ENCODE results near the gene FRMD4A.

The FRMD4A gene

DNA sequence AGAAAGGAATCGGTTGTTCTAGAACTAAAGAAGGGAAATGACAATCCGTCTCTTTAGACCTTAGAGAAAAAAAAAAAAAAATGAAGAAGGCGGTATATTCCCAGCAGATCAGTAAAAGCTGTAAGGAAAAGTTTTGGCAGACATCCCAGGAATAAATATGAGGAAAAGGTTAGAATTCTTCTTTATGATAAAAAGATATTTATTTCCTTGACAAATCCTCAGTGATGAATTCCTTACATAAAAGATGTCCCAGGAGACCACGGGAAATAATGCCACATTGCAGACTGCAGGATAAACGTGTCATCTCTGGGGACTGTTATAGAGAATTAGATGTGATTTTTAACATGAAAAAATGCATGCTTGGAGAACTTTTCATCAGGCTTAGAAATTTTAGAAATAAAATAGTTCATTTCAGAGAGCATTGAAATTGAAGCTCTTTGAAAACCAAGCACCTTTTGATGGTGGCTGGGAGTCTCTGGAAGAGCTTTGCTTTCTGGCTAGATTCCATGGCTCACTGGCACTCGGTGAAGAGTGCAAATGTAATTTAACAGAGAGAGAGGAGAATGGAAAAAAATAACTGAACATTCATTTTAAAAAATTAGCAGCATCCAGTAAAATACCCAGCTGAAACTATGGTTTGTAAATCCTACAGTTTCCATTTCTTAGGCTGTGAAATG is 645.8 kb downstream of the FRMD4A start:
- no peak for DNase-seq

DNA sequence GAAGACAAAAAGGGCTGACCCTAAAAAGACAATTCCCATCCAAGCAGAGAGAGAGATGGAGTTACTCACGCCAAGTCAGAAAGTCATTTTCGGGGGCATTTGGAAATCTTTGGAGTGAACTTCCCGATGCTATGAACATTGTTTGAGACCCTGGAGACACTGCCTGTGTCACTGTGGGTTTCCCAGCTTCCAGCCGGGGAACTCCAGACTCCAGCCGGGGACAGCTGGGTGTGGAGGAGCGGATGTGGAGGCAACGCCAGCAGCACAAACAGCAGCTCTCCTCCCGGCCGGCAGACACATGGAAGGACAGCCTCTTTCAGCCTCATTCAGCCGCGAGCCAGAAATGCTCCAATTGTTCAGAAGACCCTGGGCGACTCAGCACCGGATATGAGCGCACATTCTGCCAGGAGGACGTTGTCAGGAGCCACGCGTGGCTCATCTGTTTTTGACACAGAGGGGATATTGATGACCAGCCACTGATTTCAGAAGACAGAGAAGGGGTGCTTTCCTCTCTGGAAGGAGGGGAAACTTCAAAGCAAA is 646.4 kb downstream of the FRMD4A start:
- DNase-seq = peak in 42 of 56 donors; percentile 12 to 75 (median 43)

DNA sequence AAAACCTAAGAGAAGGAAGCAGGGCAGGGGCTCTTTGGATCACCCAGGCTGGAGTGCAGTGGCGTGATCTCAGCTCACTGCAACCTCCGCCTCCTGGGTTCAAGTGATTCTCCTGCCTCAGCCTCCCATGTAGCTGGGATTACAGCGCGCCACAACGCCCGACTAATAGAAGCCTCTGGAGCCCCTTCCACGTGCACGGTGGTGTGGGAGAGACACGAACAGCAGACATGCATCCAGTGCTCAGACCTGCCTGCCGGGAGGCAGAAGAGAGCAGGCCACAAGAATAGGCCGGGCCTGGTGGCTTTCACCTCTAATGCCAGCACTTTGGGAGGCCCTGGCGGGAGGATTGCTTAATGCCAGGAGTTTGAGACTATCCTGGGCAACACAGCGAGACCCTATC is 647.7 kb downstream of the FRMD4A start:
- DNase-seq = no peak

DNA sequence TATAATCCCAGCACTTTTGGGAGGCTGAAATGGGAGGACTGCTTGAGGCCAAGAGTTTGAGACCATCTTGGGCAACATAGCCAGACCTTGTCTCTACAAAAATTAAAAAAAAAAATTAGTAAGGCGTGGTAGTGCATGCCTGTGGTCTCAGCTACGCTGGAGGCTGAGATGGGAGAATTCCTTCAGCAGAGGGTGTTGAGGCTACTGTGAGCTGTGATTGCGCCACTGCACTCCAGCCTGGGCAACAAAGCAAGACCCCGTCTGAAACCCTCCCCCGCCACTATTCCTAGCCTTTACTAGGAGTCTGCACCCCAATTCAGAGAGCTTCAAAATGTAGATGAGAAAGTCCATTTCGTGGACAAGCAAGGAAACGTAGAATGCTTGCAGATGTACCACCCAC is 648.8 kb downstream of the FRMD4A start:
- DNase-seq = no peak

DNA sequence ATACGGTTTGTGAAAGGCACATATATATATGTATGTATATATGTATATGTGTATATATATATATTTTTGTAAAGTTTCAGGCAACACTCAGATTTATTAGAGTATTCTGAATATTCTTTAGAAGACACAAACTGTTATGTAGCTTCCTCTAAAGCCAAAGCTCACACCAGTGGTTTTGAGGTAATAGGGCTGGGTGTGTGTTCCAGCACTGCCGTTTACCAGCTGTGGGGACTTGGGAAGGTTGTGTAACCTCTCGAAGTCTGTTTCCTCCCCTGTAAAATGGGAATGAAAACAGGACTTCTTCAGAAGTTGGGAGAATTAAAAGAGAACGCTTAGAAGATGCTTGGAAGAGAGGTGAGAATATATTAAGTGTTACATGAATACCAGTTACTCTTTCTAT is 649.2 kb downstream of the FRMD4A start:
- no peak for DNase-seq

DNA sequence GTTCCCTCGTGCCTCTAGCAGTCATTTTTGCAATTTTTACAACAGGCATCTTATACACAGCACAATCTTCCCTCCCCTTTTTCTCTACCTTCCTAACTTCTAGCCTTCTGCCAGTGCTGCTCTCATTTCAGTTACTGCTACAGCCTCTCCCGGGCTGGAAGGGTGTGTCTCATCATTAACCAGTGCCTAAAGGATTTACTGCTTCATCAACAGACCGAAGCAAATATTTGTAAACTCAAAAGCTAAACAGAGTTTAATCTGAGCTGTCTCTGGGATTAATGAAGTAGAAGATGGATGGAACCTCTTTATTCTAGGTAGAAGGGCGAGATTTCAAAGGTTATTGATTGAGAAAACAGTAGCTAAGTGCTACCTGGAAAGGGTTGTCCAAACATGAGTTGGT is 649.6 kb downstream of the FRMD4A start:
- DNase-seq = no peak

DNA sequence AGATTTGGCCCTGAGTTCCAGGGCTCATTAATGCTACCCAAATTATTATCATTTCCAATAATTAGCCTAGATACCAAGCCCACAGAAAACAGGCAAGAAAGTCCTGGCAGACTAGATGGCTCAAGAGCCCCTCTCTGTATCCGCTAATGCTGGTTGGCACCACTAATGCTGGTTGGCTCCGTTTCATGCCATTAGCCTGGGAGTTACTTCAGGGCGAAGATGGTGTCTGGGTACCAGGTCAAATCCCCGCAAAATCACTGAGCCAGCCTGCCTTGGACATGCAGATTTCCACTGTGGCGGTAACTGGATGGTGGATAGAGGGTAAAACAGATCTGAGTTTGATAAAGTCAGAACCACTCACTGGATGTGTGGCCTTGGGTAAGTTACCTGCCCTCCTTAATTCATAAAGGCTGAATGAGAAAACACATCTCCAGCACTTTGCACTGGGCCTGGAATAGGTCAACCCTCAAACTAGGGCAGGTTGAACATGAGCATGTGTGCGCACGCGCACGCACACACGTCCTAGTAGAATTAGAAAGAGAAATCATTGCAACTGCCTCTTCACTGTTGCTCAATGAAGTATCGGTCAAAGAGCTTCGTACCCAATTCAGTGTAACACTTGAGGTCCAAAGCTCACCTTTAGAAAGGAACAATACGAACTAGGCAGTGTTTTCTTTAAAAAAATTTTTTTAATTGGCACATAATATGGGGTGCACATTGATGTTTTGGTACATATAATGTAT is 652.5 kb downstream of the FRMD4A start:
- DNase-seq = no peak

DNA sequence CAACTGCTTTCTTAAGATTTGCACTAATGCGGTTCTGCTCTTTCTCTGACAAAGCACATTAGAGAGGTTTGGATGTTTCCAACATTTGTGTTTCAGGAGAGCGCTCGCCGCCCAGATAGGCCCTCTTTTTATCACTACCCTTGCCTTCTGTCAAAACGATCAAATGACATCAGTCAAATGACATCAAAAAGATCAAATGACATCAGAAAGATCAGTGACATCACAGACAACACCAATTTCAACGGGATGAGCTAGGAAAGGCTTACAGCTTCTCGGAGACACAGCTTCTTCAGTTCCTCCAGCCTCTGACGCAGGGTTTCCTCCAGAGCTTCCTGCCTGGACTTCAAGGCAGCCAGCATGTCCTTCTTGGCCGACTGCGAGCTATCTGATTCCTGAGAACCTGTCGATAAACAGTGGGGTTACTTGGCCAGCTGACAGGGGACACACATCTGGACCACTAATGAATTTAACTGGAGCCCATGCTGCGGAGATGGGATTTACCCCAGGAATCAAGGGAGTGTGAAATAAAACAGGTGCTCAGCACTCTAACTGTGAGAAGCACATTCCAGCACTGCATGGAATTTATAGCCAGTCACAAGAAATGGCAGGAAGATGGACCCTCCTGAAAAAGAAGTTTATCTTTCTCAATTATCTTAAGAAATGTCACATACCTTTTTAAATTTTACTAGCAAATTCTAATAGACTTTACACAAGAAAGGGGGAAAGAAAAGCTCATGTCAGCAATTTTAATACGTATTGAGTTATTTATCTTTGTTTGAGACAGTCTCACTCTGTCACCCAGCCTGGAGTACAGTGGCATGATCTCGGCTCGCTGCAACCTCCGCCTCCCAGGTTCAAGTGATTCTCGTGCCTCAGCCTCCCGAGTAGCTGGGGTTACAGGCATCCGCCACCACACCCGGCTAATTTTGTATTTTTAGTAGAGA is 655.8 kb downstream of the FRMD4A start:
- no peak for DNase-seq

DNA sequence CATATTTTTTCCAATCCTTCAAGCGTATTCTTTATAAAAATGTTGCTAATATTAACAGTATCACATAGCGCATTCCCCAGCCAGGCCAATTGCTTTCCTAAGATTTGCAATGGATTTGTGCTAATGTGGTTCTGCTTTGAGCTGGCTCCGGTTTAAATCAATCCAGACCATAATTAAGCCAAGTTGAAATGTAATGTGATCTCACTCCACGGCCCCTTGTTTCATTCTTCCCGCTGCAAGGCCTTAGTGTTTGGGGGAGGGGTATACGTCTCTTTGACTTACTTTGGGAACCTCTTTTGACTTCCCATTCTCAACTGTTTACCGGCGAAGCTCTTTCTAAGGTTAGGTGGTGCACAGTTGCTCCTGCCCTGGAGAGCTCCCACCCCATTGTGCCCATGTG is 657.6 kb downstream of the FRMD4A start:
- no peak for DNase-seq

DNA sequence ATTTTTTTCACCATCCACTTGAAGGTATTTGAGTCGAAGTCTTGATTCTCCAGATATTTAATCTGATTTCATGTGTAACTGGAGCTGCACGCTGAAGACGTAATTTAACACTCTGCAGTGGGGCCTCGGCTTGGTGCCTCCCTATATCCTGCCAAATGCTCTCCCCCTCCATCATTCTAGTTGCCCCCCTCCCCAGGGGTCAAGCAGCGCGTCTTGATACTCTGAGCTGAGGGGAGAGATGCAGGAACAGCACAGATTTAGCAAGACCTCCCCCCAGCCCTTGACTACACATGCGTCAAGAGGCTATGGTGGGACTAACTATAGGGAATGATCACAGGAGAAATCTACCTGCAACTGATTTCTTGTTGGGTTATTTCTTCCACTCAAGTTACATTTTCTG is 658.2 kb downstream of the FRMD4A start:
- no peak for DNase-seq

DNA sequence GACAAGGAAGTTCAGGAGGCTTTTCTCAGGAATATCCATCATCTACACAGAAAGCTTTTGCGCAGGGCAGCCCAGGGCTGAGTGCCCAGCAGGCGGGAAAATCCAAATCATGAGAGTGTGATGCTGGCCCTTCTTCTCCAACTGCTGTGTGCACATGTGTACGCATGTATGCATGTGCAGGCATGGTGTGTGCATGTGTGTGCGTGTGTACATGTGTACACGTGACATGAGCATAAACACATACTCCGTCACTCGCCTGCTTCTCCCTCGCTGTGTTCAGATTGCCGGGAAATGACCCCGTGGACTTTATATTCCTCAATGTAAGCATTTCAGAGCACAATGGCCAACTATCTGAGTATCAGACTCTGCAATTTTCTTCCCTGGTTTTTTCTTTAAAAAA is 658.8 kb downstream of the FRMD4A start:
- DNase-seq = no peak

DNA sequence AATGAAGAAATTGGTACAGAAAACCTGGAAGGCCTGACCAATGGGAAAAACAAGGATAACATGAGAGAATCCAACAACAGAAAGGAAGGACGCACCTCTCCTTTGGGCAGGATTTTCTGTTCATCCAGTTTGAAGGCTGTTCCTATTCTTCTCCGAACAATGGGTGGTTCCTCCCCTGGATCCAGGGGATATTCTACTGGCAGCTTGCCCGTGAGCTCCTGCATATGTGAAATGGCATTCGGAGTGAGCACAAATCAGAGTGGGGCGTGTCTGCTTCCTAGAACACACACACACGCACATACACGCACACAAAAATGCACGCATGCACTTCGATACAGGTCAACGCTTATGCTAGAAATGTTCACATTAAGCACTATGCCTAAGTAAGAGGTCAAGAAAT is 660.4 kb downstream of the FRMD4A start:
- DNase-seq = no peak

DNA sequence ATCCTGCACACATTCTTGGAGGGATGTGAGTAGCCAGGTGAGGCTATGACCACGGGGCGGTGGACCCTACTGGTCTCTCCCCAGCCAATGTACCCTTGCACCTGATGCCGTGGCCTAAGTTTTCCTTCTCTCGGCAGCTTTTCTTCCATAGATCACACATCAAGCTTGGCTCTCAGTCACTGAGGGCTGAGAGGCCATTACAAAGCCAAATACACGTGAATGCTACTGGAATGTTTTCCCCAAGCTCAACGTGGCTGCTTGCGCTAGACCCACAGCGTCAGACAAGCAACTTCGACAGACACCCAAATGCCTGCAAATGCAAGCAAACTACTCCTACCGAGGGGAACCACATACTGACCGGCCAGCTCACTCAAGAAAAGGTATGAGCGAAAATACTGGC is 660.8 kb downstream of the FRMD4A start:
- DNase-seq = no peak

DNA sequence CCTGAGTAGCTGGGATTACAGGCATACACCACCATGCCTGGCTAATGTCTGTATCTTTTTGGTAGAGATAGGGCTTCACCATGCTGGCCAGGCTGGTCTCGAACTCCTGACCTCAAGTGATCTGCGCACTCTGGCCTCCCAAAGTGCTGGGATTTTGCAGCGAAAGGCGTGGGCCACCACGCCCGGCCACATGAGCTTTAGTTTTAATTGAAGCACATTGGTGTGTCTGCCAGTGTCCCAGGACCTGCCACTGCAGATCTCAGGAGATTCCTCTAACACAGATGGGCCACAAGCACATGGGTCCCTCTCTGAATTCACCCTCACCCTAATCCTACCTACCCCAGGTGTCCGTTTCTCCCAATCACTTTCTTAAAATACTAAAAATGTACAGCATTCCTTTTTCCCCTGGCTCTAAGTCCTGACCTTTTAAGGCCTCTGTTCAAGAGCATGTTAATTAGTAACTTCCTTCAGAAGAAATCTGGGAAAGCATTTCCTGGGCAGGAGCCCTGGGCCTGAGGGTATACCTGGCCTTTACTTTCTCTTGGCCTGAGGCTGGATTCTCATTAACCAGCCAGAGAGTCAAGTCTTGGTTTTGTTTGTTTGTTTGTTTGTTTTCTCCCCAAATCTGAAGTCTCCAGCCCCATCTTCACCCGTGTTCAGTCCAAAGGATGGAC is 661.4 kb downstream of the FRMD4A start:
- no peak for DNase-seq

DNA sequence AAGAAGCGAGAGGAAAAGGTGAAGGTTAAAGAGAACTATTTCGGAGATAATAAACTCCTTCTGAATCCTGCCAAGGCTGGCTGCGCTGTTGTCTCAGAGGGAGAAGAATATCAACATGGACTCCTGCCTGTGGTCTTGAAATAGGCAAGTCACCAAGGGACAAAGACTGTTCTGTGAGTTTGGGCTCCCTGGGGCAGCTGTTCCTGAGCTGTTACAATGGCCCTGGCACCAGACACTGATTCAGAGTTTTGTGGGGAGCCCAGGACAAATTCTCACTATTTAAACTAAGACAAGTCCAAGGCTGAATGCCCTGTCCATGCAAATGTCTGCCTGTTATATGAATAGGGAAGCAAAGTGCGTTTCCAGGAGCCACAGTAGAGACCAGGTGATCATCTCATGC is 662.6 kb downstream of the FRMD4A start:
- peak in 18 of 56 donors; percentile 12 to 56 (median 32) for DNase-seq

DNA sequence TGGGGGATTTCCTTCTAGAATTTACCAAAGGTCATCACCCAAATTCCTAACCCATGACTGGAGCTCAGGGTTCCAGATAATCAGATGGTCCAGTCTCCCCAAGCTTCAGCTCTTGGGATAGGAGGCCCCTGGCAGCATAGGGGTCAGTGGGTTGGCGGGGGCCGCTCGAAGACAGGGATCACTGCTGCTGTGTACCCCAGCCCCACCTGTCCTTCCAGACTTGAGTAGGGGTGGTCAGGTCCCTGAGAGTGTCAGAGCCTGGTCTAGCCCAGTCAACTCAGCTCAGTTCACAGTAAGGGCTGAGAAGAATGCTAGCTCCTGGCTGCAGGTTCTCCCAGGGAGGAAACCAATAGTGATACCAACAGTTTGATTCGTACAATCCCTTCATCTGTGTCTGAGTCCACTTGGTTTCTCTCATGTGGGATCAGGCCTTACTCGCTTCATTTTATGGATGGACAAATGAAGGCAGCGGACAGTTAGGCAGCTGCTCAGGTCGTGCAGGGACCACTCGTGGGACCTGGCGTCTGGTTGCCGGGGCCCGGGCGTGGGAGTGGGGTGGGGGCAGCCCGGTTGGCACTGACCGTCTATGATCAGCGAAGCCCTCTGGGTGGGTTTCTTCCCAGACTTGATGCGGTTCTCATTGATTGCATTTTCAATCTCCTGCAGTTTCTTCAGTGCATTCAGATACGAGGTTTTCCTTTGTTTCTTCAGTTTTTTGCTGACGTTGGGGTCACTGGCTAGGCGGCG is 665.0 kb downstream of the FRMD4A start:
- no peak for DNase-seq

DNA sequence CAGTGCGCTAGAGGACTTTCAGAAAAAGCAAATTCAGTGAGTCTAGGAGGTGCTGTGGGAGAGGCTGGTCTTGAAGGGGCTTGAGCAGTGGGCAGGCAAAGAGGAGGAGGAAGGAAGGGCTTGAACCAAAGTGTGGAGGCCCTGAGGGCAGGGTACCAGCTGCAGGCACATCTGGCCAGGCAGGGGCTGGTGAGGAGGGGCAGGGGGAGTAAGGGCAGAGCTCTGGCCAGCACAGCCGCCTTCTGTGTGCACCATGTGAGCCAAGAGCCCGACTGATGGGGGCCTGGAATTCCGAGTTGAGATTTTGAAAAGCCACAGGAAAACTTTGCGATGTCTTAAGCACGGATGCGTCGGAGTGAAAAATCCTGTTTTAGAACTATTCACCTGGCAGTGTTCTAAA is 669.5 kb downstream of the FRMD4A start:
- no peak for DNase-seq

DNA sequence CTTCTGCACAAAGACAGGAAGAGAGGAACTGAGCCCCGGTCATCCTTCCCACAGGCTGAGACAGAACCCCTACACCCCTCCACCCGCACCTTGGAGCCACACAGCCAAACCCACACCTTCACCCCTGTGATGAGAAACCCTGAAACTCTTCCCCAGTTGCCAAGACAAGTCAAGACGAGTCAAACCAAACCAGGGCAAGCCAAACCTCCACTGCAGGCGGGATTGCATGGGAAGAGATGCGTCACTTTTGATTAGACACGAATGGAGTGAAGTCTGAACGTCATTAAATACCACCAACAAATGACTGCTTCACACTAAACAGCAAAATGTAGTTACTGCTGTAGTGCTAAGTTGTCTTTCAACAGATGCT is 670.2 kb downstream of the FRMD4A start:
- DNase-seq = peak in 1 of 56 donors; percentile 10

DNA sequence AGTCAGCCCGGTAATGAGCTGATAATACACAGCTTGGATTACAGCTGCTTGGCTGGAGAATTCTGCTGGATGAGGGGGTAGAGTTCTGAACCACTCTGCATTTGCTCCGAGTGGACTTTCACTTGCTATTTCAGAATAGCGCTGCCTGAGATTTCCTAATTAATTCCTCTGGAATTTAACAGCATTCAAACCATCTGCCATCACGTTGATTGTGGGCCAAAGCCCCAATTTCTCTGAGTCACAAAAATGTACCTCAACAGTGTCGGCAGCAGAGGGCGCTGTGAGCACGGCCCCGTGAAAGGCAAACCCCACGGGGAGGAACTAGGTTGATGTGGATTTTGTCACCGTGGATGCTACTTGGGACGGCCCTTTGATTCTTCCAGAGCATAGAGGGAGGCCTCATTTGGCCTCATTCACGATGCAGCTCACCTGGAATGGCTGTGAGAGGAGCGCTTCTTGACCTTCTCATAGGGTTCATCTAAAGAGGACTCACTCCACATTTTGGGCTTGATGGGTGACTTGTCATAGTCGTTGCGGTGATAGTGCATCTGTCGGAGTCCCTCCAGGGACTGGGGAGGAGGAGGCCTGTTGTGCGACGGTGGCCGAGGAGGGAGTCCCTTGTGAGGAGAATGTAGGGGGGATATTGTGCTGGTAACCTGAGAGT is 670.7 kb downstream of the FRMD4A start:
- DNase-seq = peak in 51 of 56 donors; percentile 5 to 82 (median 51)

Data from amygdala (tissue), 56 donors.